ENCODE results near the gene KIF6.

- TF ChIP-seq CTCF (IDR thresholded peaks at IDR 0.05) = no peak
- TF ChIP-seq POLR2A (IDR thresholded peaks at IDR 0.05) = no peak
Measured at GRCh38 chr6:39333644-39334438, 391.4 kb downstream of the KIF6 start.
